Activated CD4-positive, alpha-beta memory T cell treated with anti-CD3 and anti-CD28 coated beads for 36 hours (primary cell): Measurements from ENCODE around the gene AKAP8L. TPM values are rescaled to one million over a fixed set of nuclear protein-coding genes. Genes with fewer than 3 reads are reported as not detected.
A peak's percentile ranks its signal among the peaks of the same experiment; 100 is the strongest.

Source experiments
- CTCF ChIA-PET: fragments of 350-600 bp; sonication (Branson Sonifier 250); formaldehyde crosslinking; loops from one replicate; lab custom pipeline; 2021; ENCODE audit warnings: antibody characterized with exemption, inconsistent platforms; lab: Charles Lee
- POLR2A ChIA-PET: fragments of 350-600 bp; sonication (Branson Sonifier 250); formaldehyde crosslinking; loops from one replicate; lab custom pipeline; 2021; ENCODE audit warnings: antibody characterized with exemption; lab: Charles Lee
- DNase-seq: peaks from one replicate; pipeline ENCODE4 v3.0.0-alpha.2; 2020
- H3K27ac Mint-ChIP-seq: one replicate; pipeline ENCODE4 v1.8.0; 2021; ENCODE audit warnings: mixed read lengths
- H3K27me3 Mint-ChIP-seq: one replicate; pipeline ENCODE4 v1.8.0; 2021; ENCODE audit warnings: mixed read lengths
- H3K36me3 Mint-ChIP-seq: one replicate; pipeline ENCODE4 v1.8.0; 2021; ENCODE audit warnings: mixed read lengths
- H3K4me1 Mint-ChIP-seq: one replicate; pipeline ENCODE4 v1.8.0; 2021; ENCODE audit warnings: low read depth, mixed read lengths
- H3K4me3 Mint-ChIP-seq: one replicate; pipeline ENCODE4 v1.8.0; 2021; ENCODE audit warnings: mild to moderate bottlenecking, mixed read lengths
- H3K9me3 Mint-ChIP-seq: one replicate; pipeline ENCODE4 v1.8.0; 2021; ENCODE audit warnings: mixed read lengths
- intact Hi-C: fragments of 100-400 bp; cut with micrococcal nuclease; formaldehyde crosslinking; loops from one replicate; pipeline ENCODE4 v1.15.1; 2023
- total RNA-seq, 2 experiments: library from RNA; stranded (reverse); gene quantifications; one replicate each; pipeline ENCODE4 v1.2.3, GENCODE V29; 2021

Gene AKAP8L
- 100 to 1,000 TPM in 1 of 2 experiments, 10 to 100 TPM in 1; 94.2 to 100 TPM for total RNA-seq

- ChIA-PET CTCF (interaction anchor here (0.6 to 7.4 kb wide), 50 partner anchors 9 to 1671 kb away, joined by 3 to 225 read pairs (median 5); partner anchors contain the start of genes AKAP8 and WIZ), POLR2A (interaction anchor here (0.8 to 4.5 kb wide), 17 partner anchors 9 to 187 kb away, joined by 3 to 51 read pairs (median 5); partner anchors contain the start of genes AKAP8, BRD4 and RASAL3)
- Mint-ChIP-seq H3K36me3 (peaks cover 27% of the 10 kb centered on the region), H3K27ac (peak within 1 kb of the TSS; percentile 97), H3K27me3 (no peaks in the 10 kb centered on the region), H3K4me3 (peak within 1 kb of the TSS; percentile 100), H3K4me1 (peaks cover 39% of the 10 kb centered on the region), H3K9me3 (peaks cover 4% of the 10 kb centered on the region)
- peak; percentile 99 for DNase-seq
- intact Hi-C loops: loop anchor here (1.0 to 5.0 kb wide), 7 partner anchors 14 to 241 kb away; partner anchors contain the start of gene AKAP8
Measured at GRCh38 chr19:15418579-15419412, at the start of gene AKAP8L. Gene AKAP8L, minus strand, starts transcription at chr19:15418988. Its CDS starts 65 bp downstream, at chr19:15418923.

- peak overlapping the region; percentile 93 for H3K27ac Mint-ChIP-seq
- H3K9me3 Mint-ChIP-seq: peaks cover 2% of the 10 kb centered on the region
- H3K27me3 Mint-ChIP-seq: no peaks in the 10 kb centered on the region
- H3K36me3 Mint-ChIP-seq: peaks cover 11% of the 10 kb centered on the region
- ChIA-PET POLR2A (interaction anchor here (1.1 to 2.6 kb wide), 8 partner anchors 12 to 164 kb away, joined by 3 to 10 read pairs (median 8); partner anchors contain the start of gene AKAP8L), CTCF (interaction anchor here (0.7 to 2.7 kb wide), 10 partner anchors 11 to 88 kb away, joined by 3 to 17 read pairs (median 4); partner anchors contain the start of genes AKAP8L and PGLYRP2)
- no peak overlapping the region for H3K4me3 Mint-ChIP-seq
- intact Hi-C loops: loop anchor here (1.0 to 2.0 kb wide), 6 partner anchors 35 to 166 kb away; no protein-coding TSS in a partner anchor
- no peak for DNase-seq
- peaks cover 50% of the 10 kb centered on the region for H3K4me1 Mint-ChIP-seq
Measured at GRCh38 chr19:15467734-15468214, 49.0 kb upstream of the AKAP8L start.

GRCh38 chr19:15466851-15467733, 48.3 kb upstream of the AKAP8L start:
- DNase-seq: peak; percentile 84
- Mint-ChIP-seq H3K9me3 (peaks cover 2% of the 10 kb centered on the region), H3K4me1 (peaks cover 52% of the 10 kb centered on the region), H3K36me3 (peaks cover 17% of the 10 kb centered on the region), H3K4me3 (peak overlapping the region; percentile 41), H3K27ac (peak overlapping the region; percentile 93), H3K27me3 (no peaks in the 10 kb centered on the region)
- POLR2A ChIA-PET: interaction anchor here (0.6 to 2.6 kb wide), 10 partner anchors 11 to 163 kb away, joined by 3 to 10 read pairs (median 6); partner anchors contain the start of gene AKAP8L
- CTCF ChIA-PET: interaction anchor here (0.6 to 2.7 kb wide), 13 partner anchors 9 to 519 kb away, joined by 3 to 17 read pairs (median 4); partner anchors contain the start of genes AKAP8L and PGLYRP2
- intact Hi-C loops: loop anchor here (1.0 to 2.0 kb wide), 6 partner anchors 34 to 166 kb away; no protein-coding TSS in a partner anchor

- DNase-seq: peak; percentile 80
- Mint-ChIP-seq H3K27ac (peak within 1 kb of the TSS; percentile 96), H3K27me3 (no peaks in the 10 kb centered on the region), H3K4me3 (peak within 1 kb of the TSS; percentile 89), H3K36me3 (peaks cover 31% of the 10 kb centered on the region), H3K4me1 (peaks cover 54% of the 10 kb centered on the region), H3K9me3 (peaks cover 2% of the 10 kb centered on the region)
- ChIA-PET POLR2A (interaction anchor here (0.5 to 2.3 kb wide), 11 partner anchors 10 to 917 kb away, joined by 4 to 21 read pairs (median 5); partner anchors contain the start of genes AKAP8 and AKAP8L), CTCF (interaction anchor here (1.0 to 2.0 kb wide), 6 partner anchors 14 to 91 kb away, joined by 3 to 19 read pairs (median 8); partner anchors contain the start of genes AKAP8L and WIZ)
- intact Hi-C loops: no loop called here
Measured at GRCh38 chr19:15464394-15465385, 45.9 kb upstream of the AKAP8L start, which contains the start of gene RASAL3. Gene RASAL3, minus strand, starts transcription at chr19:15464544. Its CDS starts 186 bp downstream, at chr19:15464358.

- Mint-ChIP-seq H3K9me3 (peaks cover 2% of the 10 kb centered on the region), H3K27ac (peak overlapping the region; percentile 96), H3K4me3 (peak overlapping the region; percentile 89), H3K36me3 (peaks cover 36% of the 10 kb centered on the region), H3K27me3 (no peaks in the 10 kb centered on the region), H3K4me1 (peaks cover 48% of the 10 kb centered on the region)
- CTCF ChIA-PET: interaction anchor here (1.0 to 2.3 kb wide), 7 partner anchors 9 to 91 kb away, joined by 3 to 22 read pairs (median 7); partner anchors contain the start of genes AKAP8L and WIZ
- intact Hi-C loops: no loop called here
- POLR2A ChIA-PET: interaction anchor here (0.6 to 2.3 kb wide), 10 partner anchors 9 to 132 kb away, joined by 3 to 21 read pairs (median 5); partner anchors contain the start of genes AKAP8, AKAP8L and BRD4
- DNase-seq: peak; percentile 88
Measured at GRCh38 chr19:15463861-15464371, 45.1 kb upstream of the AKAP8L start.

GRCh38 chr19:15461694-15462093, 42.9 kb upstream of the AKAP8L start:
- peaks cover 25% of the 10 kb centered on the region for H3K4me1 Mint-ChIP-seq
- no peaks in the 10 kb centered on the region for H3K27me3 Mint-ChIP-seq
- peaks cover 42% of the 10 kb centered on the region for H3K36me3 Mint-ChIP-seq
- ChIA-PET POLR2A (no interaction called here), CTCF (interaction anchor here (1.3 to 2.8 kb wide), 3 partner anchors 42 to 94 kb away, joined by 3 to 22 read pairs (median 10); partner anchors contain the start of gene AKAP8L)
- no peak for DNase-seq
- intact Hi-C loops: no loop called here
- no peaks in the 10 kb centered on the region for H3K9me3 Mint-ChIP-seq
- peak overlapping the region; percentile 16 for H3K4me3 Mint-ChIP-seq
- peak overlapping the region; percentile 96 for H3K27ac Mint-ChIP-seq

- Mint-ChIP-seq H3K4me3 (no peak overlapping the region), H3K27me3 (no peaks in the 10 kb centered on the region), H3K4me1 (peaks cover 18% of the 10 kb centered on the region), H3K36me3 (peaks cover 64% of the 10 kb centered on the region), H3K9me3 (no peaks in the 10 kb centered on the region), H3K27ac (no peak overlapping the region)
- DNase-seq: no peak
- intact Hi-C loops: no loop called here
- CTCF ChIA-PET: interaction anchor here (0.9 kb wide), 1 partner anchor 98 kb away, joined by 3 read pairs; no protein-coding TSS in a partner anchor
- POLR2A ChIA-PET: no interaction called here
Measured at GRCh38 chr19:15457701-15458484, 39.1 kb upstream of the AKAP8L start.

GRCh38 chr19:15456871-15457700, 38.3 kb upstream of the AKAP8L start:
- DNase-seq: peak; percentile 38
- no peak overlapping the region for H3K4me3 Mint-ChIP-seq
- CTCF ChIA-PET: interaction anchor here (0.9 to 1.2 kb wide), 4 partner anchors 21 to 99 kb away, joined by 3 to 5 read pairs (median 3); partner anchors contain the start of gene AKAP8L
- H3K36me3 Mint-ChIP-seq: peaks cover 60% of the 10 kb centered on the region
- H3K27ac Mint-ChIP-seq: no peak overlapping the region
- intact Hi-C loops: no loop called here
- H3K27me3 Mint-ChIP-seq: no peaks in the 10 kb centered on the region
- H3K4me1 Mint-ChIP-seq: peaks cover 12% of the 10 kb centered on the region
- POLR2A ChIA-PET: interaction anchor here (2.6 kb wide), 1 partner anchor 10 kb away, joined by 8 read pairs; no protein-coding TSS in a partner anchor
- no peaks in the 10 kb centered on the region for H3K9me3 Mint-ChIP-seq
